Cardiac muscle cell (in vitro differentiated cells and primary cell): Measurements from ENCODE around the gene CHCHD6. TPM values are rescaled to one million over a fixed set of nuclear protein-coding genes. Genes with fewer than 3 reads are reported as not detected.

Experiments used
- DNase-seq, 2 donors: peaks; one replicate each; pipeline versions ENCODE4 v3.0.0 to v3.0.0-alpha.2; 2010 to 2017; ENCODE audit warnings: low read depth in 1 of 2, low spot score in 1 of 2
- H3K27ac ChIP-seq: fragments of 200-600 bp; sonication (generic); 2 replicates; pipeline ENCODE4 v1.5.1; 2016
- H3K27me3 ChIP-seq: fragments of 200-600 bp; sonication (generic); 2 replicates; pipeline ENCODE4 v1.6.0; 2016; ENCODE audit warnings: control low read depth
- H3K36me3 ChIP-seq: fragments of 200-600 bp; sonication (generic); 2 replicates; pipeline ENCODE4 v1.5.1; 2016; ENCODE audit warnings: control low read depth
- H3K4me1 ChIP-seq: fragments of 200-600 bp; sonication (generic); 2 replicates; pipeline ENCODE4 v1.8.1; 2017; ENCODE audit warnings: low read depth, mild to moderate bottlenecking, mixed run types
- H3K4me3 ChIP-seq: fragments of 200-600 bp; sonication (generic); 2 replicates; pipeline ENCODE4 v1.5.1; 2016; ENCODE audit warnings: mild to moderate bottlenecking
- H3K9me3 ChIP-seq: fragments of 200-600 bp; sonication (generic); 2 replicates; pipeline ENCODE4 v1.5.1; 2017; ENCODE audit warnings: low read depth, mild to moderate bottlenecking, control low read depth
- CTCF ChIP-seq: IDR thresholded peaks from 2 replicates; pipeline ENCODE4 v1.5.1; 2012; ENCODE audit warnings: low read depth, mild to moderate bottlenecking, low read length
- polyA plus RNA-seq: library from polyadenylated mRNA; unstranded; fragments of >200 nt; fragmentation: Nextera tagmentation; extraction: Ambion mirVana; gene quantifications from 2 replicates; pipeline ENCODE4 v1.2.1, GENCODE V29; 2016
- total RNA-seq: library from RNA; depleted of rRNA; stranded (reverse); fragments of >200 nt; gene quantifications from 2 replicates; pipeline ENCODE4 v1.2.3, GENCODE V29; 2016

Gene CHCHD6
- total and polyA plus RNA-seq, 2 experiments from 2014 or later: 76.0 to 102 TPM

- Histone ChIP-seq H3K27ac (no peak overlapping the region), H3K9me3 (no peaks in the 10 kb centered on the region), H3K27me3 (no peaks in the 10 kb centered on the region), H3K36me3 (no peaks in the 10 kb centered on the region), H3K4me3 (no peak overlapping the region), H3K4me1 (peaks cover 4% of the 10 kb centered on the region)
- DNase-seq: peak in 1 of 2 donors; percentile 49
- TF ChIP-seq CTCF: no peak
Measured at GRCh38 chr3:126925411-126926171, 221.6 kb downstream of the CHCHD6 start.

- no peaks in the 10 kb centered on the region for H3K36me3 ChIP-seq
- no peaks in the 10 kb centered on the region for H3K9me3 ChIP-seq
- H3K27ac ChIP-seq: no peak overlapping the region
- H3K27me3 ChIP-seq: no peaks in the 10 kb centered on the region
- peak; percentile 52 for TF ChIP-seq CTCF
- H3K4me3 ChIP-seq: no peak overlapping the region
- H3K4me1 ChIP-seq: no peaks in the 10 kb centered on the region
- peak in 1 of 2 donors; percentile 92 for DNase-seq
Measured at GRCh38 chr3:126926684-126927400, 222.8 kb downstream of the CHCHD6 start.

- Histone ChIP-seq H3K27ac (no peak overlapping the region), H3K4me3 (no peak overlapping the region), H3K36me3 (no peaks in the 10 kb centered on the region), H3K9me3 (no peaks in the 10 kb centered on the region), H3K27me3 (no peaks in the 10 kb centered on the region), H3K4me1 (no peaks in the 10 kb centered on the region)
- DNase-seq: no peak
- TF ChIP-seq CTCF: no peak
Measured at GRCh38 chr3:126927401-126927750, 223.3 kb downstream of the CHCHD6 start.

- H3K27me3 ChIP-seq: no peaks in the 10 kb centered on the region
- H3K27ac ChIP-seq: no peak overlapping the region
- H3K4me3 ChIP-seq: no peak overlapping the region
- no peak for DNase-seq
- no peaks in the 10 kb centered on the region for H3K4me1 ChIP-seq
- no peaks in the 10 kb centered on the region for H3K36me3 ChIP-seq
- TF ChIP-seq CTCF: no peak
- no peaks in the 10 kb centered on the region for H3K9me3 ChIP-seq
Measured at GRCh38 chr3:126927846-126928245, 223.8 kb downstream of the CHCHD6 start.

- no peak for TF ChIP-seq CTCF
- H3K4me3 ChIP-seq: no peak overlapping the region
- no peak overlapping the region for H3K27ac ChIP-seq
- H3K27me3 ChIP-seq: no peaks in the 10 kb centered on the region
- peaks cover 3% of the 10 kb centered on the region for H3K4me1 ChIP-seq
- no peaks in the 10 kb centered on the region for H3K9me3 ChIP-seq
- DNase-seq: no peak
- H3K36me3 ChIP-seq: no peaks in the 10 kb centered on the region
Measured at GRCh38 chr3:126928921-126929474, 225.0 kb downstream of the CHCHD6 start.
